GM19351 (cell line): ENCODE results near the gene RPL32.
A peak's percentile ranks its signal among the peaks of the same experiment; 100 is the strongest.
"Not testable (repeated sequence)": the region's sequence is repeated elsewhere in the genome, so short reads cannot be mapped to it uniquely, and the experiment has no call there.

ENCODE experiments used
- ATAC-seq: cut with Tn5 transposase; IDR thresholded peaks from one replicate; pipeline ENCODE4 v1.9.1; 2021; ENCODE audit warnings: mild to moderate bottlenecking, moderate library complexity; ENCODE audit not compliant: unreplicated experiment

RPL32 gene

DNA sequence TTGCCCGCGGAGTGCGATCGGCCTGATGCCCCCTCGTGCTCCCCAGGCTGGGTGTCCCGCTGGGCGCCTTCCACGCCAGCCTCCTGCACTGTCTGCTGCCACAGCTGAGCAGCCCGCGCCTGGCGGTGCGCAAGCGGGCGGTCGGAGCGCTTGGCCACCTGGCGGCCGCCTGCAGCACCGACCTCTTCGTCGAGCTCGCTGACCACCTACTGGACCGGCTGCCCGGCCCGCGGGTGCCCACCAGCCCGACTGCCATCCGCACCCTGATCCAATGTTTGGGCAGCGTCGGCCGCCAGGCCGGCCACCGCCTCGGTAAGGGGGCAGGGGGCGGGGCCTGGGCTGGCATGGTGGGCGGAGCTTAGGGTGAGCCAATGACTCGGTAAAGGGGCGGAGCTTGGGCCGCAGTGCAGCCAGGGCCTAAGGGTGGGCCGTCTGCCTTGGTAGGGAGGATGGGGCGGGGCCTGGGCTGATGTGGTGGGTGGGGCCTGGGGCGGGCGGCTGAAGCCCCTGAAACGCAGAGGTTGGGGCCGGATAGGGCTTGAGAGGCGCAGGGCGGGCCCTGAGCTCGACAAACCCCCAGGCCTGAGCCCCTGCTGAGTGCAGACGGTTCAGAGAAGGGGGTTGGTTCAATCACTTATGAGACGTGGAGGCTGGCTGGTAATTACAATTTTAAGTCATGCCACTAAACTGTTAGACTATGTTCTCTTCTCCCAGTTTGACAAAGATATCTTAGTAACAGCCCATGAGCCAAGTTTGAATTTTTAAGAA, 31.2 kb downstream of the RPL32 start:
- ATAC-seq: peak; percentile 99

DNA sequence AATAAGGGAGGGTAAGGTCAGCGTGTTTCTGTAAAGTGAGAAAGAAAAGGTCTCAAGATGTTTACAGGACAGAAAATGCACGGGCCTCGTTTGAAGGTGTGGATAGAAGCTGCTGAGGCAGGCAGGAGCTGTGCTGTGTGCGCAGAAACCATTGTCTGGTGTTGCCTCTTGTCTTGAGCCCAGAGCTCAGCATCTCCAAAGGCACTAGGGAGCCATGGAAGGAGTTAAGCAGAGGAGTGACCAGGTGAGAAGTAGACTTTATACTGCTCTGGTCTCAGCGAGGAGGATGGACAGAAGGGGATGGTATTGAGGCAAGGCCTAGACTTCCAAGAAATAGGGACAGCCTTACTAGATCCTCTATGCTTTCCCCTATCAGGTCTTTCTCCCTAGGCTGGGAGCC, 31.9 kb downstream of the RPL32 start:
- no peak for ATAC-seq

DNA sequence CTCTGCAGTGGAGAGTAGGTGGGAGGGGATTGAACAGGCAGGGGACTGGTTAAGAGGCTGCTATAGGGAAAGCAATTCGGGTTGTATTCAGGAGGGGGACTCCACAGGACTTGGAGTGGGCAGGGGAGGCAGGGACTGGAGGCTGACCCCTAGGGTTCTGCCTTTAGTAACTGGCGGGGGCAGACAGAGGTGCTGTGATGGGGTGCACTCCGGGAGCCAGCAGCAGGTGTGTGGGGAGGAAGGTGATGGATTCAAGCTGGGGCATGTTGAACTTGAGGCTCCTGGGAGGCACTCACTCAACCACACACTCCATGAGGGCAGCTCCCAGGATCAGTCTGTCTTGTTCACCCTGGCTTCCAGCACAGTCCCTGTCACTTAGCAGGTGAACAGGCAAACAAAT, 32.4 kb downstream of the RPL32 start:
- no peak for ATAC-seq

- no peak for ATAC-seq
These were observed 32.8 kb downstream of the RPL32 start for GRCh38 chr3:12808587-12808986.

GRCh38 chr3:12807601-12808359, 33.6 kb downstream of the RPL32 start:
- no peak for ATAC-seq

DNA sequence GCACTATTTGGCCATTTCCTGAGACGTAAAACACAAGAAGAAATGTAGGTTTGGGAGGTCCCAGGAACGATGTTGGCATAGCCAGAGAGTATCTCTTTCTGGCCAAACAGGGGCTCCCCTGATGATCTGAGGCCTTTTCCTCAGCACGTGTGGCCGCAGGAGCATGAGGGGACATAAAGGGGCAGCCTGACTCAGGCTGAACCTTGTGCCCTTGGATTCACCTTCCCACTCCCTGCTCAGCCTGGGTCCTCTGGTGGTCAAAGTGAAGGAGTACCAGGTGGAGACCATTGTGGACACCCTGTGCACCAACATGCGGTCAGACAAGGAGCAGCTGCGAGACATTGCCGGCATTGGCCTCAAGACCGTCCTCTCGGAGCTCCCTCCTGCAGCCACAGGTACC, 34.3 kb downstream of the RPL32 start:
- ATAC-seq: no peak

DNA sequence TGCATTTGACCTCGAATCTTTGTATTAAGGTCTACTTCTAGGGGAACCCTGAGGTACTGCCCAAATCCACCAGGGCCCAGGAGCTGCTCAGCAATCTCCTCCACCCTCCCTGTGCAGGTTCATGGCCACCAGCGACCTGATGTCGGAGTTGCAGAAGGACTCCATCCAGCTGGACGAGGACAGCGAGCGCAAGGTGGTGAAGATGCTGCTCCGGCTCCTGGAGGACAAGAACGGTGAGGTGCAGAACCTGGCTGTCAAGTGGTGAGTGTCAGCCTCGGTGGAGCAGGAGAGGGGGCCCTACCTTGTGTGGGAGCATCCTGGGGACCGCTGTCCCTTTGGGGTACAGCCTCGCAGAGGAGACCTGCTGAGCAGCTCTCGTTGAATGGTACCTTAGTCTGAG, 38.0 kb downstream of the RPL32 start:
- no peak for ATAC-seq

DNA sequence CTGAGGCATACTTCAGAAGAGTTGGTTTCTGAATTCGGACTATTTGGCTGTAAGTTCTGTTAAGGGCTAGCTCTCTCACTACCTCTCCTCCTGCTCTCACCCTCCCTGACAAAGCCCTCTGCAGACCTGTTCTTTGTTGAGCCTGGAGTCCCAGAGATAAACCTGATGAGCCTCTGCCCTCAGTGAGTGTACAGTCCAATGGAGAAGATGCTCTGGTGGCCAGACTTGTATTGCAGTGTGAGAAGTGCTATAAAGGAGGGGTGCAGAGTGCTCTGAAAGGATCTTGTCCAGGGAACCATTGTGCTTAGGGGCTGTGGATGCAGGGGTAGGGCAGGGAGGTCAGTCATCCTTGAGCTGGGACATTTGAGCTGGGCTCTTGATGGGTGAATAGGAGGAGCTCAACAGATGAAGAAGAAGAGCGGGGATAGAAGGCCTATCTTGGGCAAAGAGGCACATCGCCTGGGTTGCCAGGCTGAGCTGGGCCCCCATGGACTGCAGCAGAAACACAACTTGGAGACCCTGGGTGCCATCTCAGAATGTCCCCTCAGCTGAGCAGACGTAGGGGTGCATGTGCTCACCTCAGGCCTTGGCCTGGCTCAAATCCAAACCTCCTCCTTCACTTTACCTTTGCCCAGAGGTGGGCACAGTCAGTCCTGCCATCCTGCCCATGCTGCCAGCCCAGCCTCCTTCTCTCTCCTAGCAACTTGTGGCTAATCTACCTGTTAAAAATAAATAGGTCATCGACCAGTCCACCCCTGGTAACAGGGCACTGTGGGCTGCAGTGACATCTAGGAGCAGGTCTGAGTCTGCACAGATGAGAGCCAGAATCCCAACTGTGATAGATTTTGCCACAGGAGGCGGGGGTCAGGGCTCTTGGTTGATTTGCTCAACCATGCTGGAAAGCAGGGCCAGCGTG, 41.6 kb downstream of the RPL32 start:
- ATAC-seq: no peak

DNA sequence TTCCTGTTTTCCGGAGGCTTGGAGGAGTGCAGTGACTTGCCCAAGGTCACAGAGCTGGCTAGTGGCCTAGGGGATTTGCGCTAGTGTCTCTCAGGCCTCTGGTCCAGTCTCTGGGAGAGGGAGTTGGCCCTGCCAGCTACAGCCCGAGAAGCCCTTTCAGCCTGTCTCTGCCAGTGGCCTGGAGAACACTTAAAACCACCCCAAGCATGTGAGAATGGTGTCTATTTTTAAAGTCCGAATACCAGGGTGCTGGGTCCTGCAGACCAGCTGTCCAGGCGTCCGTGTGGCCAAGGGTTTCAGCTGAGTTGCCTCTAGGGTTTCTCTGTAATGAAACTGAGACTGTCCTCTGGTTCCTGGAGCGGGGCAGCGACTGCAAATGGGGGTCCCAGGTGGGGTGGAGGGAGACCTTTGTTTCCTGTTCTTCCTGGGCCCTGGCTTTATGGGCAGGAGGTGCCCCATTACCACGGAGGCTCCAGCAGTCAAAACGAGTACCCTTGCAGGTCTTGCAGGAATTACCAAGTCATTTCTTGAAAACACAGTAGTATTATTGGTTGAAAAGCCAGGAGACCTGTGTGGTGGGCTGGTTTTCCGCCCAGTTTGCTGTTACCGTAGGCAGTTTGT, 42.7 kb downstream of the RPL32 start:
- no peak for ATAC-seq

GRCh38 chr3:12797892-12798558, 43.3 kb downstream of the RPL32 start:
- ATAC-seq: no peak

- no peak for ATAC-seq
These were observed 44.1 kb downstream of the RPL32 start for GRCh38 chr3:12797124-12797891.

DNA sequence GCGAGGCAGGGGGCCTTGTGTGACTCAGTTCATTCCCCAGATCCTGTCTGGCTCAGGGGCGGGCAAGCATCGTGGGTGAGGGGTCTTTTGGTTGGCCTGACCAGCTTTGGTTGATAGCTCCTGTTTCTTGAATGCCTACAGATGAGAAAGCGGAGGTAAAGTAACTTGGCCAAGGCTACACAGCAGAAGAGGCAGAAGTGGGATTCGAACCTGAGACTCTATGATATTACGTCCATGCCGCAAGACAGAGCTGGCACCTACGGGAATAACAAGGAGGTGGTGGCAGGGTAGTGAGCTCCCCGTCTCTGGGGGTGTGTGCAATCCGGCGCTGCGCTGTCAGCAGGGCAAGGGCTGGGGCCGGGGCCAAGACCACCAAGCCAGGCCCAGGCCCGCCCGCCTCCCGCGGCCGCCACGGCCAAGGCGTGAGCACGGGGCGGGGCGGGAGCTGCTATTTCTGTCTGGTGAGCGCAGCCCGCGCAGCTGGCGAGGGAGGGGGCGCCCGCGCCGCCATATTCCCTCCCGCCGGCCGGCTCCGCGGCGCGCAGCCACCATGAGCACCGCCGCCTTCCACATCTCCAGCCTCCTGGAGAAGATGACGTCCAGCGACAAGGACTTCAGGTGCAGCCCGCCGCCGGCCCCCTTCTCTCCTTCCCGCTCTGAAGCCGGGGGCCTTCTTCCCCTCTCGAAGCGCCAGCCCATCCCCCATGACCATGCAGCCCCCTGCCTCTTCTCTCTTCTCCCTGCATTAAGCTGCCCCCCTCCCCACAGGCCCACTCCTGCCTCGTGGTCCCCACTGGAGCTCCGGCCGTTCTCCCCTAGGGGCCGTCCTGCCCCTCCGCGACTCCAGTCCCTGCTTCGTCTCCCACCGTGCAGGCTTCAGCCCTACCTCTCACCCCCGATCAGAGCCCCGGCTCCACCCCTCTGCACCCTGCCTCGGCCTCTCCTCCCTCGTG, 44.9 kb downstream of the RPL32 start, which contains the start of gene CAND2:
Gene CAND2 (plus strand): TSS at position 510 of the 953 bp plus-strand sequence. CDS start 41 bp downstream, at position 551.
- peak; percentile 77 for ATAC-seq

DNA sequence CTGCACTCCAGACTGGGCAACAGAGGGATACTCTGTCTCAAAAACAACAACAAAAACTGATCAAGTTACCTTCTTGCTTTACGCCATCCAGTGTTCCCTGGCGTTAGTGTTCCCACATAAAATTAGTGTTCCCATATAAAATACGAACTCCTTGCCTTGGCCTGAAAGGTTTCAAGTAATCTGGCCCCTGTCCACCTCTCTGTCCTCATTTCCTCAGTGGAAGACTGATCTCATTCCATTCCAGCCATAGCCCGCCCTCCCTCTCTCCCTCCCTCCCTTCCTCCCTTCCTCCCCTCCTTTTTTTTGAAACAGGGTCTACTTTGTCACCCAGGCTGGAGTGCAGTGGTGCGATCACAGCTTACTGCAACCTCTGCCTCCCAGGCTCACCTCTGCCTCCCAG, 47.7 kb downstream of the RPL32 start:
- ATAC-seq: no peak

- ATAC-seq: no peak
These were observed 49.9 kb downstream of the RPL32 start for GRCh38 chr3:12791430-12791829.

- not testable (repeated sequence) for ATAC-seq
These were observed 53.2 kb downstream of the RPL32 start for GRCh38 chr3:12787967-12788690.

DNA sequence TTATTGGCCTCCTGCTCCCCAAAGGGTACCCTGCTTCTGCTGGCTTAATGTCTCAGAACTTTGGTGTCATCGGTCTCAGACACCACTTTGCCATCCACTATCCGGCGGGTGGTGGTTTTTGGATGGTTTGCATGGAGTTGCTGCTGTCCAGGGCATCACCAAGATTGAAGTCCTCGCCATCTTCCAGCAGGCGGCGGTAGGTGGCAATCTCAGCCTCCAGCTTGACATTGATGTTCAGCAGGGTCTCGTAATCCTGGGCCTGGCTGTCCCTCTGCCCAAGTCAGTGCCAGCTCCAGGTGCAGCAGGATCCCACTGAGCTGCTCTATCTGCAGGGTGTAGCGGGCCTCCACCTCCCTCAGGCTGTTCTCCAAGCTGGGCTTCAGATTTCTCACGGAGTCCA, 54.0 kb downstream of the RPL32 start:
- not testable (repeated sequence) for ATAC-seq

DNA sequence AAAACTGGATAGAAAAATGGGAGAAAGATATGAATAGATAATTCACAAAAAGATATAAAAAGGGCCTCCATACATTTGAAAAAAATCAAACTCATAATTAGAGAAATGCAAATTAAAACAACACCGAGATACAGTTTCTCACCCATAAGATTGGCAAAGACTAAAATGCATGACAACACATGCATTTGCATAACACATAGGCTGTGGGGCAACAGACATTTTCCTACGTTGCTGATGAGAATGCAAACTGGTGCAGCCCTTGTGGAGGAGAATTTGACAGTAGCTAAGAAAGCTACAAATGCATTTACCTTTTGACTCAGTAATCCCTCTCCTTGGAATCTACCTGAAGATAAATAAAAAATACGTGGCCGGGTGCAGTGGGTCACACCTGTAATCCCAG, 56.3 kb downstream of the RPL32 start:
- ATAC-seq: no peak
